ENCODE data around the gene PROZ.
A peak's percentile ranks its signal among the peaks of the same experiment; 100 is the strongest.
"Not testable (repeated sequence)": the region's sequence is repeated elsewhere in the genome, so short reads cannot be mapped to it uniquely, and the experiment has no call there.

PROZ gene

DNA sequence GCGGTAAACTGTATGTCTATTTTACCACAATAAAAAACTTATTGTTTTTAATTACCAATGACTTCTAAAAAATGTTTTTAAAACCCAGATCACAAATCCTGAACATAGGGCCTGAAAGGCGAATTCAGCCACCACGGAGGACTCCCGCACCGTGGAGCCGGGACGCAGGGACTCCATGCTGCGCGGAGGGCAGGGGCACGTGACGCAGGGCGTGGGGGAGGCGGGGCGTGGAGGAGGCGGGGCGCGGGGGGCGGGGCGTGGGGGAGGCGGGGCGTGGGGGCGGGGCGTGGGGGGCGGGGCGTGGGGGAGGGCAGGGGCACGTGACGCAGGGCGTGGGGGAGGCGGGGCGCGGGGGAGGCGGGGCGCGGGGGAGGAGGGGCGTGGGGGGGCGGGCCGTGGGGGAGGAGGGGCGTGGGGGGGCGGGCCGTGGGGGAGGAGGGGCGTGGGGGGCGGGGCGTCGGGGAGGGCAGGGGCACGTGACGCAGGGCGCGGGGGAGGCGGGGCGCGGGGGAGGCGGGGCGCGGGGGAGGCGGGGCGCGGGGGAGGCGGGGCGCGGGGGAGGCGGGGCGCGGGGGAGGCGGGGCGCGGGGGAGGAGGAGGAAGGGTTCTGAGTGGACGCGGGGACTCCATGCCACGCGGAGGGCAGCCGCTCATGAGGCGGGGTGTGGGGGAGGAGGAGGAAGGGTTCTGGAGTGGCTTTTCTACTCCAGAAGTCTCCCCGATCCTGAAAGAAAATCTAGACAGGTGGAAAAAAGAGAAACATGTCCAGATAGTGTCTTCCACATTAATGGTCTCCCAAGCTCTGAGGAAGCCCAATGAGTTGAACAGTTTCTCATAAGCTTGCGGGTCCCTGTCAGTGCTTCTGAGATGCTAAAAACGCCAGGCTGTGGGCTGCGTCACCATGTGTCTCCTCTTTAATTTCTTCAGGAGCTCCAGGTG, 4.4 kb upstream of the PROZ start:
- H3K36me3 Mint-ChIP-seq (ENCODE audit: low read depth), result peaks cover 21% of the 10 kb centered on the region
- peak overlapping the region; percentile 71 for H3K27ac Mint-ChIP-seq
- peaks cover 11% of the 10 kb centered on the region for H3K4me1 Mint-ChIP-seq (ENCODE audit: low read depth)
- peaks cover 21% of the 10 kb centered on the region for H3K9me3 Mint-ChIP-seq
- peak overlapping the region; percentile 54 for H3K4me3 Mint-ChIP-seq
- H3K27me3 Mint-ChIP-seq (ENCODE audit: low read depth), result peaks cover 47% of the 10 kb centered on the region

DNA sequence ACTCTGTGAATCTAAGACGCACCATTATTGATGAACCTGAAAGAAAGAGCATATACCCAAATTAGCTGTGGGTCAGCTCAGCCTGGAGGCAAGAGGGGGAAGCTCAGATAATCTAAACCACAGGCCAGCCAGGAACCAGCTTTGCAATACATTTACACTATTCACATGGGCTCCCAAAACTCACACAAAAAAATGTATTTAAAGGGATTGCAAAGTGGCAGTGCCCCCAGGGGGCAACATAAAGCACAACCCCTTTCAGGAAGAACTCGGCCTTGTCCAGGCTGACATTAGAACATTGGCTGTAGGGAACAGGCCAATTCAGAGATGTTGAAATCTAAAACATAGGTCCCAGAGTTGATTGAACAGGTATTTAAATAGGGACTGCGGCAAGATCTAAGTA, 3.2 kb upstream of the PROZ start:
- peaks cover 21% of the 10 kb centered on the region for H3K36me3 Mint-ChIP-seq (ENCODE audit: low read depth)
- H3K4me3 Mint-ChIP-seq, result no peak overlapping the region
- H3K4me1 Mint-ChIP-seq (ENCODE audit: low read depth), result peaks cover 14% of the 10 kb centered on the region
- peak overlapping the region; percentile 31 for H3K27ac Mint-ChIP-seq
- peaks cover 47% of the 10 kb centered on the region for H3K27me3 Mint-ChIP-seq (ENCODE audit: low read depth)
- H3K9me3 Mint-ChIP-seq, result peaks cover 21% of the 10 kb centered on the region

DNA sequence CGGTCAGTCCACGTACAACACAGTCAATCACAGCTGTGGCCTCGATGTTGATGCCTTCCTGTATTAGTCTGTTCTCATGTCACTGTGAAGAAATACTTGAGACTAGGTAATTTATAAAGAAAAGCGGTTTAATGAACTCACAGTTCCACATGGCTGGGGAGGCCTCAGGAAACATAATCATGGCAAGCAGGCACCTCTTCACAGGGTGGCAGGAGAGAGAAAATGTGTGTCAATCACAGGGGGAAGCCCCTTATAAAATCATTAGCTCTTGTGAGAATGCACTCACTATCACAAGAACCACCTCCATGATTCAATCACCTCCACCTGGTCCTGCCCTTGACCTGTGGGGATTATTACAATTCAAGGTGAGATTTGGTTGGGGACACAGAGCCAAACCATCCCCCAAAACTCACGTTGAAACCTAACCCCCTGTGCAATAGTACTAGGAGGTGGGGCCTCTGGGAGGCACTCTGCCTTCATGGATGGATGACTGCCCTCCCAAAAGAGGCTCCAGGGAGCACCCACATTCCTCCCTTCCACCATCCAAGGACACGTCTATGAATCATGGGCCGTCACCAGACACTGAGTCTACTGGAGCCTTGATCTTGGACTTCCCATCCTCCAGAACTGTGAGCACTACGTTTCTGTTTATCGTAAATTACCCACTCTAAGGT, 2.3 kb upstream of the PROZ start:
- no peak overlapping the region for H3K4me3 Mint-ChIP-seq
- peaks cover 21% of the 10 kb centered on the region for H3K9me3 Mint-ChIP-seq
- peaks cover 42% of the 10 kb centered on the region for H3K27me3 Mint-ChIP-seq (ENCODE audit: low read depth)
- H3K27ac Mint-ChIP-seq, result no peak overlapping the region
- H3K4me1 Mint-ChIP-seq (ENCODE audit: low read depth), result peaks cover 17% of the 10 kb centered on the region
- H3K36me3 Mint-ChIP-seq (ENCODE audit: low read depth), result peaks cover 21% of the 10 kb centered on the region

DNA sequence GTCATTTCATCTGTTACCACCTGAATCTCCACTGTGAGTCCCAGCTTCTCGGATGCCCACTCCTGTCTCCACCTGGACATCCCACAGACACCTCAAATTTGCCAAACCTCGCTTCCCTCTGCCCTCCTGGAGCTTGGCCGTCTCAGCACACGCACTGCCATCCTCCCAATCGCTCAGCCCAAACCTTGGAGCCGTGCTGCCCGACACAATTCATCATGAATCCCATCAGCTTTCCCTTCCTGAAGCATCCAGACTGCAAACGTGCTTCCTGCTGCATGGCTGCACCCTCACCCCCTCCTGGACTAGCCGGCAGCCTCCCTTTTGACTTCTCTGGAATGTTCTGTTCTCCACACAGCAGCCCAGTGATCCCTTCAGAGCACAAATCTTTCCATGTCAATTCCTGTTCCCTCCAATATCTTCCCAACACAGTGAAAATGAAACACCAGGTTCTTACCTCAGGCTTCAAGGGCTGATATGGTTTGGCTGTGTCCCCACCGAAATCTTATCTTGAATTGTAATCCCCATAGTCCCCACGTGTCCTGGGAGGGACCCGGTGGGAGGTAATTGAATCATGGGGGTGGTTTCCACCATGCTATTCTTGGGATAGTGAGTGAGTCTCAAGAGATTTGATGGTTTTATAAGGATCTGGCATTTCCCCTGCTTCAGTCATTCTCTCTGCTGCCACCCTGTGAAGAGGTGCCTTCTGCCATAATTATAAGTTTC, 1.1 kb upstream of the PROZ start:
- Mint-ChIP-seq H3K4me1 (ENCODE audit: low read depth) (peaks cover 18% of the 10 kb centered on the region), H3K9me3 (peaks cover 21% of the 10 kb centered on the region), H3K27me3 (ENCODE audit: low read depth) (peaks cover 31% of the 10 kb centered on the region), H3K27ac (no peak overlapping the region), H3K36me3 (ENCODE audit: low read depth) (peaks cover 20% of the 10 kb centered on the region), H3K4me3 (no peak overlapping the region)

DNA sequence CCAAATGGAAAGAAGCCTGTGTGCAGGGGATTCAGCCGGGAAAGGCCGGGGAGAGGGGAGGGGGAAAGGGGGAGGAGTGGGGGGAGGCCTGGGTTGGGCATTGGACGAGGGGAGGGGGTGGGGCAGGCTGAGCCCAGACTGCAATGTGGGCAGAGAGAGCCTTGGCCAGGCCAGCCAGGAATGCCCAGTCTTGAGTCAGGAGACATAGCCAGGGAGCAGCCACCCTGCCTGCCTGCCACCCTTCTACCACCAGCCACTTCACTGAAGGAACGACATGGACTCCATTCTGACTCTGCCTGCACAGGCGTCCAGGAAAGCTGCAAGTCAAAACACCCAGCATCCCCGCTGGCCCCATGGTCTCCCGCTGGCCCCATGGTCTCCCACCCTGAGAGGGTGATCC, 498 bp downstream of the PROZ start:
- H3K9me3 Mint-ChIP-seq, result peaks cover 21% of the 10 kb centered on the region
- H3K4me3 Mint-ChIP-seq, result no peak overlapping the region
- H3K27ac Mint-ChIP-seq, result no peak overlapping the region
- H3K4me1 Mint-ChIP-seq (ENCODE audit: low read depth), result peaks cover 16% of the 10 kb centered on the region
- H3K36me3 Mint-ChIP-seq (ENCODE audit: low read depth), result peaks cover 19% of the 10 kb centered on the region
- H3K27me3 Mint-ChIP-seq (ENCODE audit: low read depth), result peaks cover 25% of the 10 kb centered on the region

DNA sequence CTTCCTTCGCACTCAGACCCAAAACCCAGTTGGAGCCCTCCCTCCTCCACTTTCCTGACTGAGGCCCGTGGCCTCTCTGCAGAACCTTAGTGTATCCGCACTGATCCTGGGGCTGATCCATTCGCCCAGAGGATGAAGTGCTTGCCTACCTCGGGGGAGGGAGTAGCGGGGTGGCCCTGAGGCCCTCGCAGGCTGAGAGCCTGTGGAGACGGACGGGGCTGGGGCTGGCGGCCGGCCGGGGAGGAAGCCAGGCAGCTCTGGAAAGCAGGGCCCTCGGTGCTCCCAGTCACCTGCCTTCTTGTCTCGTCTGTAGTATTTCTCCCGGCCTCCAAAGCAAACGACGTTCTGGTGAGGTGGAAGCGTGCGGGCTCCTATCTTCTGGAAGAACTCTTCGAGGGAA, 1.3 kb downstream of the PROZ start:
- Mint-ChIP-seq H3K27me3 (ENCODE audit: low read depth) (peaks cover 25% of the 10 kb centered on the region), H3K36me3 (ENCODE audit: low read depth) (peaks cover 19% of the 10 kb centered on the region), H3K9me3 (peaks cover 21% of the 10 kb centered on the region), H3K4me3 (no peak overlapping the region), H3K4me1 (ENCODE audit: low read depth) (peaks cover 16% of the 10 kb centered on the region), H3K27ac (no peak overlapping the region)

DNA sequence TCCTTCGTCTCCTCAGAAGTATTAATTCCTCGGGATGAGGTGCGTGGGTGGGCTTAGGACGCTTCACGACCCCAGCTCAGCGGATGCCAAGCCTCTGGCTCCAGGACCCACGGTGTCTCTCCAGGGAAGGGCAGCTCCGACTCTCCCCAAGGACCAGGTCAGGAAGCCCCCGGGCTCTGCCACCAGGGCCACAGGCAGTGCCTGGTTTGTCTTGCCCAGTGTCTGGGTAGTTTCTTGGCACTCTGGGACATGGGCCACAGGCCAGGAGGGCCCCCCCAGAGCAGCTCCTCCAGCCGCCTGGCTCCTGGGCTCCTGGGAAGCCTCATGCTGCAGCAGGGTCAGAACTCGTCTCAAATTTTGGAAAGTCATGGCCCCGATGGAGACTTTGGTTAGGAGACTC, 2.5 kb downstream of the PROZ start:
- peaks cover 12% of the 10 kb centered on the region for H3K27me3 Mint-ChIP-seq (ENCODE audit: low read depth)
- H3K9me3 Mint-ChIP-seq, result peaks cover 8% of the 10 kb centered on the region
- H3K36me3 Mint-ChIP-seq (ENCODE audit: low read depth), result peaks cover 9% of the 10 kb centered on the region
- H3K27ac Mint-ChIP-seq, result peak overlapping the region; percentile 67
- peak overlapping the region; percentile 78 for H3K4me3 Mint-ChIP-seq
- peaks cover 13% of the 10 kb centered on the region for H3K4me1 Mint-ChIP-seq (ENCODE audit: low read depth)

DNA sequence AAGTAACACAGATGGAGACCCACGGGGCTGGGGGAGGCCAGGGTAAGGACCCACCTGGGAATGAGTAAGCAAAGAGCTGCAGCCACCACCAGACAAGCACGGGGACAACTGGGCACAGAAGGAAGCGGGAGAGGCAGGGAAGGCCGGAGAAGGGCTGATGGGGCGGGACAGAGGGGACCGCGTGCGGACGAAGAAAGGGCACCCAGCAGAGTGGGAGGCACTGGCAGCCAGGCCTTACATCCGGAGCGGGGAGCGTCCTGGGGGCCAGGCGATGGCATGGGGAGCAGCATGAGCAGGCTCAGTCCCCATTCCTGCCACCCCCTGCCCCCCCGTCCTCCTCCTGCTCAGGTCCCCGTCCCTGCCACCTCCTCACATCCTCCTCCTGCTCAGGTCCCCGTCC, 3.0 kb downstream of the PROZ start:
- peaks cover 8% of the 10 kb centered on the region for H3K9me3 Mint-ChIP-seq

DNA sequence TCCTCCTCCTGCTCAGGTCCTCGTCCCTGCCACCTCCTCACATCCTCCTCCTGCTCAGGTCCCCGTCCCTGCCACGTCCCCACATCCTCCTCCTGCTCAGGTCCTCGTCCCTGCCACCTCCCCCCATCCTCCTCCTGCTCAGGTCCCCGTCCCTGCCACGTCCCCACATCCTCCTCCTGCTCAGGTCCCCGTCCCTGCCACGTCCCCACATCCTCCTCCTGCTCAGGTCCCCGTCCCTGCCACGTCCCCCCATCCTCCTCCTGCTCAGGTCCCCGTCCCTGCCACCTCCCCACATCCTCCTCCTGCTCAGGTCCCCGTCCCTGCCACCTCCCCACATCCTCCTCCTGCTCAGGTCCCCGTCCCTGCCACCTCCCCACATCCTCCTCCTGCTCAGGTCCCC, 3.5 kb downstream of the PROZ start:
- Mint-ChIP-seq H3K4me1 (ENCODE audit: low read depth) (peaks cover 13% of the 10 kb centered on the region), H3K27me3 (ENCODE audit: low read depth) (peaks cover 12% of the 10 kb centered on the region)
- H3K27ac Mint-ChIP-seq; H3K9me3 Mint-ChIP-seq; H3K4me3 Mint-ChIP-seq; H3K36me3 Mint-ChIP-seq (ENCODE audit: low read depth): not testable (repeated sequence)

More for the DNA sequence above, 3.0 kb downstream of the PROZ start:
- Mint-ChIP-seq H3K4me1 (ENCODE audit: low read depth) (peaks cover 13% of the 10 kb centered on the region), H3K36me3 (ENCODE audit: low read depth) (peaks cover 9% of the 10 kb centered on the region), H3K27ac (peak overlapping the region; percentile 67), H3K27me3 (ENCODE audit: low read depth) (peaks cover 12% of the 10 kb centered on the region), H3K4me3 (peak overlapping the region; percentile 78)

DNA sequence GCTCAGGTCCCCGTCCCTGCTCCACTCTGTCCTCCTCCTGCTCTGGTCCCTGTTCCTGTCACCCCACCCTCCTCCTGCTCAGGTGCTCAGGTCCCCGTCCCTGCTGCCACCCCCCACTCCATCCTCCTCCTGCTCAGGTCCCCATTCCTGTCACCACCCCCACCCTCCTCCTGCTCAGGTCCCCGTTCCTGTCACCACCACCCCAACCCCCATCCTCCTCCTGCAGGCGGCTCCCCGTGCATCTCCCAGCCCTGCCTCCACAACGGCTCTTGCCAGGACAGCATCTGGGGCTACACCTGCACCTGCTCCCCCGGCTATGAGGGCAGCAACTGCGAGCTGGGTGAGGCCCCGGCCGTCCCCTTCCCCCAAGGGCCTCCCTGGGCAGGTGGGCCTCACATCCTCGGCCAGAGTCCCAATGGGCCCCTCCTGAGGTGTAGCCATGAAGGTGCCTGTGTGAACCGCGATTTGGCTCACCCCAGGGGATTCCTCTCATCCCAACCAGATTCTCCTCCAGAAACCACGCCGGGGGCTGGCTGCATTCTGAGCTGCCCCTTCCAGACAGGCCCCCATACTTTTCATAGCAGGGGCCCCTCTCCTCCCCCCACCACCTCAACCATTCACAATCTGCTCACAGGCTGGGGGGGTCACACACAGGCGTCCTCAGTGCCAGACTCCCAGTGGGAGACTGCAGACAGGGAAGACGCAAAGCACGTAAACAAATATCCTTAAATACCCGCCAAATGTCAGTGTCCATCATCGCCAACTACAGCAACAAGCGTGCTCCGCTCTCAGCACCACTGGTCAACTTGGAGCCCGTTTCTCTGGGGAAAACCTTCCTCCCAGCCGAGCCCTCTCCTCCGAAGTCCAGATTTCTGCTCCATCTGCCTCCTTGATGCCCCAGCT, 4.6 kb downstream of the PROZ start:
- H3K4me3 Mint-ChIP-seq, result peak overlapping the region; percentile 25
- peaks cover 3% of the 10 kb centered on the region for H3K27me3 Mint-ChIP-seq (ENCODE audit: low read depth)
- peaks cover 13% of the 10 kb centered on the region for H3K4me1 Mint-ChIP-seq (ENCODE audit: low read depth)
- H3K9me3 Mint-ChIP-seq, result no peaks in the 10 kb centered on the region
- H3K27ac Mint-ChIP-seq, result peak overlapping the region; percentile 76
- peaks cover 5% of the 10 kb centered on the region for H3K36me3 Mint-ChIP-seq (ENCODE audit: low read depth)

DNA sequence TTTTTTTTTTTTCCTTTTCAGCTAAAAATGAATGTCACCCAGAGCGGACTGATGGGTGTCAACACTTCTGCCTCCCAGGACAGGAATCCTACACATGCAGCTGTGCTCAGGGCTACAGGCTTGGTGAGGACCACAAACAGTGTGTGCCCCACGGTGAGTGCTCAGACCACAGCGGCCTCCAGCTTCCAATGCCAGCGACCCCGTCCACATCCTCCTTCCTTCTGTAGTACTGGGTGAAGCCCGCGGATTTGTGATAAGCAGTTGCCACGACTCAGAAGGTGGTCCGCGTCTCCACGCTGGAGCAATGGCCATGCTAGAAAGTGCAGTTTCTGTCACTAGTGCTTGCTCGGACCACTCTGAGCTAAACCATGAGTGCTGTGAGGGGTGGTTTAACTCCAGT, 6.0 kb downstream of the PROZ start:
- Mint-ChIP-seq H3K27me3 (ENCODE audit: low read depth) (no peaks in the 10 kb centered on the region), H3K36me3 (ENCODE audit: low read depth) (peaks cover 15% of the 10 kb centered on the region), H3K9me3 (no peaks in the 10 kb centered on the region), H3K4me3 (peak overlapping the region; percentile 43), H3K4me1 (ENCODE audit: low read depth) (peaks cover 13% of the 10 kb centered on the region), H3K27ac (no peak overlapping the region)

DNA sequence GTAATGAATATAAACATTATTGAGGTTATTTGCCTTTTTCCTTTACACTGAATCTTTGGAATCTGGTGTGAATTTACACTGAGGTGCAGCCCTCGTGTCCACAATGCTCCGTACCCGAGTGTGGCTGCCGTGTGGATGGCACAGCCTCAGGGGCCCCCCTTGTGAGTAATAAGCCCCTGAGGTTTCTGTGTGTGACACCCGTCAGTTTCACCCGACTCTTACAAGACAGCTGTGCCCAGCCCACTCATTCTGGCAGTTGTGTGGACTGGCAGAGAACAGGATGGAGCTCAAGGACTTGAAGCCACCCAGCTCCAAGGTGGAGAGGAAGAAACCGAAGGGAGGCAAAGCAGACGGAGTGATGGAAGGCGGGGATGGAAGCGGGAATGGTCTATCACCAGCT, 7.8 kb downstream of the PROZ start:
- H3K36me3 Mint-ChIP-seq (ENCODE audit: low read depth), result peaks cover 24% of the 10 kb centered on the region
- no peaks in the 10 kb centered on the region for H3K27me3 Mint-ChIP-seq (ENCODE audit: low read depth)
- peaks cover 11% of the 10 kb centered on the region for H3K4me1 Mint-ChIP-seq (ENCODE audit: low read depth)
- H3K4me3 Mint-ChIP-seq, result no peak overlapping the region
- H3K27ac Mint-ChIP-seq, result peak overlapping the region; percentile 50
- no peaks in the 10 kb centered on the region for H3K9me3 Mint-ChIP-seq

DNA sequence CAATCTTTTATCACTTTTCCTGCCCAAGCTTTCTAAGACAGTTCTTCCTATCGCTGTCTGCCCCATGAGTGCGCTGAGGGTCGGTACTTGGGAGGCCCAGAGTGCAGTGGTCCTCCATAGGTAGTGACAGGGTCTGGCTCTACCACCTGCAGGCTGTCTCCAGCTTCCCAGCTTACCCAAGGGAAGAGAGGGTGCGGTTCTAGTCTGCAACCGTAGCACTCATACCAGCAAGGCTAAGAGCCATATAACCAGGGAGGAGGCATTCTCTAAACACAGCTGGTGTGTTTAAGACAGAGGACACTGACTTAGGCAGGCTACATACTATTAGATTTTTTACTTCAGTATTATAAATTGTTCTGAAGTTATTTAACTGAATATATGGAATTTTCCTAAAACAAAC, 8.2 kb downstream of the PROZ start:
- peaks cover 28% of the 10 kb centered on the region for H3K36me3 Mint-ChIP-seq (ENCODE audit: low read depth)
- no peak overlapping the region for H3K4me3 Mint-ChIP-seq
- no peaks in the 10 kb centered on the region for H3K27me3 Mint-ChIP-seq (ENCODE audit: low read depth)
- peaks cover 11% of the 10 kb centered on the region for H3K4me1 Mint-ChIP-seq (ENCODE audit: low read depth)
- H3K9me3 Mint-ChIP-seq, result no peaks in the 10 kb centered on the region
- H3K27ac Mint-ChIP-seq, result no peak overlapping the region

DNA sequence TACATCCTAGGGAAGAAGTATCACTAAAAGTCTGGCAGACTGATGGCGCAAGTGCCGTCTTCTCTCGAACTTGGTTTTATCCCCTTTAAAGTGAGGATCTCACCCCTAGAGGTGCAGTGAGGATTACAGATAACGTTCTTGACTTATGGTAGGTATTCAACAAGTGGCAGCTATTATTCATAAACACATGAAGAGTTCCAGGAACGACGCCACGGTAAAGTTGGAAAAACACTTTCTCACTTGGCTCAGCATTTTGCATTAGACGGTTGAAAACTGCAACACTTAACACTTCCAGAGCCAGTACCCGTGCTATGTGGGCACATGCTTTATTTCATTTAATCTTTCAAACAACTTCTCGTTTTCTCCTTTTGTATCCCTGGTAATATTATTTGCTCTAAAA, 8.7 kb downstream of the PROZ start:
- Mint-ChIP-seq H3K36me3 (ENCODE audit: low read depth) (peaks cover 30% of the 10 kb centered on the region), H3K4me1 (ENCODE audit: low read depth) (peaks cover 11% of the 10 kb centered on the region), H3K27ac (no peak overlapping the region), H3K27me3 (ENCODE audit: low read depth) (no peaks in the 10 kb centered on the region), H3K4me3 (no peak overlapping the region), H3K9me3 (no peaks in the 10 kb centered on the region)

Data from T-helper 1 cell treated with Interleukin-12 subunit alpha and Interleukin-12 subunit beta and Interleukin-4 antibody, amounts not matched to agents 30 μg/mL and 1 μg/mL, for 36 hours (primary cell).